ENCODE data around the gene SUPT5H.

SUPT5H gene

GRCh38 chr19:39514840-39515550, 69.6 kb downstream of the SUPT5H start, which contains the start of gene SELENOV:
Gene SELENOV, plus strand, starts transcription at chr19:39515139. Its CDS starts 74 bp downstream, at chr19:39515213.
- H3K4me1 ChIP-seq, result peaks cover 4 to 17% (median 14%) of the 10 kb centered on the region in 4 donors
- no peak for DNase-seq
- H3K4me3 ChIP-seq, result peak within 1 kb of the TSS in 1 of 2 donors; percentile 38
- no peak for TF ChIP-seq CTCF (IDR thresholded peaks at IDR 0.05)
- intact Hi-C loops (cut with DNase I; ENCODE audit: low total_unique reads), result no loop called here
- no peak within 1 kb of the TSS for H3K27ac ChIP-seq
- H3K36me3 ChIP-seq, result no peaks in the 10 kb centered on the region
- peaks cover 4 to 73% of the 10 kb centered on the region in 2 donors for H3K27me3 ChIP-seq
- no peaks in the 10 kb centered on the region for H3K9me3 ChIP-seq

DNA sequence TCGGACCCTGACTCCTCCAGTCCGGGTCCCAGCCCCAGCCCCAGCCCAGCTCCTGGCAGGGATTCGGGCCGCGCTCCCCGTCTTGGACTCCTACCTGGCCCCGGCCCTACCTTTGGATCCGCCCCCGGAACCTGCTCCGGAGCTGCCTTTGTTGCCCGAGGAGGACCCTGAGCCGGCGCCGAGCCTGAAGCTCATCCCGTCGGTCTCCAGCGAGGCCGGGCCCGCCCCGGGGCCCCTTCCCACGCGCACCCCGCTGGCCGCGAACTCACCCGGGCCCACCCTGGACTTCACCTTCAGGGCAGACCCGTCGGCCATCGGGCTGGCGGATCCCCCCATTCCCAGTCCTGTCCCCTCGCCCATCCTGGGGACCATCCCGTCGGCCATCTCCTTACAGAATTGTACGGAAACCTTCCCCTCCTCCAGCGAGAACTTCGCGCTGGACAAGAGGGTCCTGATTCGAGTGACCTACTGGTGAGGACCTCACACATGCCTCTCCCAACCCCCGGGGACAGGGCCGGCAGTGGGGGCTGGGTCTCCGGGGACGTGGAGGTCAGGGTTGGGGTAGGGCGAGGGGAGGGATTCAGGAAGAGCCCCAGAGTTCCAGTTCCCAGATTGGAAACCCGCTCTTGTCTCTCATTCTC, 70.3 kb downstream of the SUPT5H start:
- Histone ChIP-seq H3K9me3 (no peaks in the 10 kb centered on the region), H3K27me3 (peaks cover 4 to 72% of the 10 kb centered on the region in 2 donors), H3K36me3 (no peaks in the 10 kb centered on the region), H3K4me3 (peak overlapping the region in 1 of 2 donors; percentile 38), H3K27ac (no peak overlapping the region), H3K4me1 (peaks cover 4 to 17% (median 14%) of the 10 kb centered on the region in 4 donors)
- intact Hi-C loops (cut with DNase I; ENCODE audit: low total_unique reads), result no loop called here
- TF ChIP-seq CTCF (IDR thresholded peaks at IDR 0.05), result no peak
- DNase-seq, result no peak

DNA sequence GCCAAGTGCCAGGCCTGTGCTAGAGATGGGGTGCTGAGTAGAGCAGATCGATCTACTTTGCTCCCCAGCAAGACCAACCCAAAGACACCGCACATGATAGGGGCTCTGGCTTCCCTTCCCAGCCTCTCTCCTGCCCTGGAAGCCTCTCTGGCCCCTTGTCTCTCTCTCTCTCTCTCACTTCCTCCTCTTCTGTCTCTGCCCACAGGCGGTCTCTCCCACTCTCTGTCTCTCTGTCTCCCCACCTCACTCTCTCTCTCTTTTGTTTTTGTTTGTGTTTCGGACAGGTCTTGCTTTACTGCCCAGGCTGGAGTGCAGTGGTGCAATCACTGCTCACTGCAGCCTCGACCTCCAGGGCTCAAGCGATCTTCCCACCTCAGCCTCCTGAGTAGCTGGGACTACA, 70.9 kb downstream of the SUPT5H start:
- Histone ChIP-seq H3K27me3 (peaks cover 4 to 68% of the 10 kb centered on the region in 2 donors), H3K27ac (no peak overlapping the region), H3K9me3 (no peaks in the 10 kb centered on the region), H3K36me3 (no peaks in the 10 kb centered on the region), H3K4me3 (no peak overlapping the region), H3K4me1 (peaks cover 4 to 17% (median 14%) of the 10 kb centered on the region in 4 donors)
- DNase-seq, result no peak
- intact Hi-C loops (cut with DNase I; ENCODE audit: low total_unique reads), result no loop called here
- TF ChIP-seq CTCF (IDR thresholded peaks at IDR 0.05), result no peak

- H3K27ac ChIP-seq, result no peak overlapping the region
- H3K27me3 ChIP-seq, result peaks cover 4 to 57% of the 10 kb centered on the region in 2 donors
- peaks cover 4 to 17% (median 14%) of the 10 kb centered on the region in 4 donors for H3K4me1 ChIP-seq
- no peak for DNase-seq
- H3K36me3 ChIP-seq, result no peaks in the 10 kb centered on the region
- no peak overlapping the region for H3K4me3 ChIP-seq
- TF ChIP-seq CTCF (IDR thresholded peaks at IDR 0.05), result no peak
- intact Hi-C loops (cut with DNase I; ENCODE audit: low total_unique reads), result no loop called here
- H3K9me3 ChIP-seq, result no peaks in the 10 kb centered on the region
Observed at GRCh38 chr19:39517432-39517831, 72.0 kb downstream of the SUPT5H start.

DNA sequence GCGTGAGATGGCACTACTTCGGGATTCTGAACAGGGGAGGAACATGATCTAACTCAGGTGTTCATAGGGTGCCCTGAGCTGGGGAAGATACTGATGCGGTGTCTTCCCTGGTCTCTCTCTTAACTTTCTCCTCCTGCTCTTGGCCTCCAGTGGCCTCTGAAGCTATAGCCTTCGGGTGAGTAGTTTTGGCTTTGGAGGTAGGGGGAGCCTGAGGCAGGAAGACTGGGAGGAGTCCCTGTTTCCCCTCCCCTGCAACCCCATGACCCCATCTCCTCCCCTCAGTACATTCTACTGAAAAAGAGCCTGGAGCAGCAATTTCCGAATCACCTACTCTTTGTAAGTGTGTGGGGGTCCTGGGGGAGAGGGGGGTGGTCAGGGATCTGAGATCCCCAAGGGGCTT, 73.1 kb downstream of the SUPT5H start:
- H3K4me3 ChIP-seq, result no peak overlapping the region

More for the DNA sequence above, 73.1 kb downstream of the SUPT5H start:
- Histone ChIP-seq H3K4me1 (peaks cover 4 to 17% (median 14%) of the 10 kb centered on the region in 4 donors), H3K9me3 (no peaks in the 10 kb centered on the region), H3K36me3 (no peaks in the 10 kb centered on the region), H3K27ac (no peak overlapping the region), H3K27me3 (peaks cover 4 to 49% of the 10 kb centered on the region in 2 donors)
- intact Hi-C loops (cut with DNase I; ENCODE audit: low total_unique reads), result no loop called here
- DNase-seq, result no peak
- TF ChIP-seq CTCF (IDR thresholded peaks at IDR 0.05), result no peak
